Fibroblast of the conjunctiva (primary cell): ENCODE measurements around the gene ZNF275.
"Not testable (repeated sequence)": the region's sequence is repeated elsewhere in the genome, so short reads cannot be mapped to it uniquely, and the experiment has no call there.

Experiments used
- DNase-seq: peaks from one replicate; pipeline ENCODE4 v3.0.0-alpha.2; 2010; ENCODE audit warnings: low read depth

ZNF275 gene

DNA sequence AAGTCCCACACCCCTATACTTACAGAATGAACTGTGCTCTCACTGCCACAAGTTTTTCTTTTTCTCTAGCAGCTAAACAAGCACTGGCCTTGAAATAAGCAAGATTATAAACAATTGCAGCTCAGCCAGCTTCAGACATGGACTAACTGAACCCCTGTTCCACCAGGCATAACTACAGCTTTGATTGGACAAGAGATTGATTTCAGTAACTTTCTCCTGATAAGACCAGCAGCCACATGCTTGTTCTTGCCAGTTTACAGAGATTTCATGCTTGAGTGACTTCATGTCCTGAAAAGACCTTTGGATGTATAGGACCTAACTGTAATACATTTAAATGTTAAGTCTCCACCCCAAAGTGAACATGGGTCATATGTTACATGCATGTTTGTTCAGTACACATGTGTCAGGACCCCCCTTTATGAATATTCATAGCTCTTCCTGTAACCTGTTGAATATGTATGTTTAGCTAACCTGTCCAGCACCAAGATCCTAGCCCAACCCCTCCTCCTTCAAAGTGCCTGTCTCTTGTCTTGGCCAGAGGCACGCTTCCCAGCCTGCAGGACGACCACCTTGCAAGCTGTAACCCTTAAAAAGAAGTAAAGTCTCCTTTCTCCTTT is 27.9 kb downstream of the ZNF275 start:
- no peak for DNase-seq

DNA sequence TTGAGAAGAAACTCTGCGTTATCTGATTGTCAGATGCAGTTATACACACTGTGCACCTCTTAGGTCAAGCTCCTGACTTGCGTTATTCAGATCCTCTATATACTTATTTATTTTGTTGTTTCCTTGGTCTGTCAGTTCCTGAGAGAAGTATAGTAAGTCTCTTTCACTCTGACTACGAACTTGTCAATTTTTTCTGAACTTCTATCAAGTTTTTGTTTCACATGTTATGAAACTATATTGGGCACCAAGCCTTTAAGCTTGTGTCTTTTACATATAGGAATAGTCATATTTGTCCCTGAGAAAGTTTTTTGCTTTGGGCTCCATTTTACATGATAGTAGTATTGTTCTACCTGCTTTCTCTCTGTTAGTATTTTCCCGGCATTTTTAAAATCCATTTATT is 31.7 kb downstream of the ZNF275 start:
- no peak for DNase-seq

DNA sequence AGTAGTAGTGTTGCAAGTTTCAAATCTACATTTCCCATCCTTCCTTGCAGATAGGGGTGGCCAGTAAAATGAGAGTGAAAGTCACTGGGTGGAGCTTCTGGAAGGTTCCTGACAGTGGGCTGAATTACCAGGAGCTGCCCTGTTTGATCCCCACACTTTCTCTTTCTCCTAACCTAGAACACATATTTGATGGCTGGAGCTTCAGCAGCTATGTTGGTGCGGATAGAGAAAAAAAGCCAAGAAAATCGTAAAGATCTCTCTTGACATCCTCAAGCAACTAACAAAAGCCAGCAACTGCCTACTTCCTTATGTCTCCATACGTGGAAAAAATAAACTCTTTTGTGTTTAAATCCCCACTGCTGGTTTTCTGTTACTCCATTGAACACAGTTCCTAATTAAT is 32.2 kb downstream of the ZNF275 start:
- no peak for DNase-seq

DNA sequence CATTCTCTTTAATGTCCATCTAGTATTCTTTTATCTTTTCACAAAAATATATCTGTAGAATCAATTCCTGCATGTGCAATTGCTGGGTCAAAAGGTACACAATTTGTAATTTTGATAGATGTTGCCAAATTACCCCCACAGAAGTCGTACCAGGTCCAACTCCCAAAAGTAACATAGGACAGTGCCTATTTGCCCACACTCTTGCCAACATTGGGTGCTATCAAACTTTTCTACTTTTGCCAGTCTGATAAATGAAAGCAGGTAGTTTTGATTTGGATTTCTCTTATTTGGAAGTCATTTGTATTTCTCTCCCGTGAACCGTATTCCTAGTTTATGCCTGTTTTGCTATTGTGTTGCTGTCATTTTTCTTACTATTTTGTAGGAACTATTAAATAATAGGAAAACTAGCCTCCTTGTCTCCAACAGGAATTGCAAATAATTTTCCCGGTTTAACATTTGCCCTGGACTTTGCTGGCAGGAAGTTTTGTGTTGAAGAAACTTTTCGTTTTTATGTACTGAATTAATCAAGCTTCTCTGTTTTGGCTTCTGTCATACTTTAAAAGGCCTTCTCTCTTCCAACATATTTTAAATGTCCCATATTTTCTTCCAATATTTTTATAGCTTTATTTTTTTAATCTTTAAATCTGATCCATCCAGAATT is 33.1 kb downstream of the ZNF275 start:
- DNase-seq, result no peak

DNA sequence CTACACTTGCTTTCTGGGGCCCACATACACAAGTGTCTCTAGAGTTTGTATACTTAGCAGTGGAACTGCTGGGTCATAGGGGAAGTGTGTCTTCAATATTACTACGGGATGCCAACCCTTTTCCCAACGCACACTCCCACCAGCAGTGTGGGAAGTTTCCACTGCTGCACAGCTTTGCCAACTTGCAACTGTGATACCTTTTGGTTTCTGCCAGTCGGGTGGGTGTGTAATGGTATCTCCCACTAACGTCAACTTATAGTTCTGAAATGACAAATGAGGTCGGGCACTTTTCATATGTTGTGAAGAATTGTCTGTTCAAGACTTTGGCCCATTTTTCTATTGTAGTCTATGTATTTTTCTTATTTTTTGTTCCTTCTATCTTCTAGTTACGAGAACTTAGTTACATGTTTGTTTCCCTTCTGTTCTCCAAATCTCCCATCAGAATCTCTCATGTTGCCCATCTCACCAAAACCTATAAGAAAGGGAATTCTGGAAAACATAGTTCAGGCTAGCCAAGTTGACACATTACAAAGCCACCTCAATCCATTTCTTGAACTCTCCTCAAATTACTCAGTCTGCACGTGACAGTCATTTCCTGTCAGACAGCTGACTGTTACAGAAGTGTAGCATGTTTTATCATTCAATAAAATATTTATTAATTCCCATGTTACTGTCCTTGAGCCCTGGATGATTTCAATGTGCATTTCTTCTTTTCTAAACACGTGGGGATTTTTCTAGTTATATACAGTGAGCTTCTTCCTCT is 36.5 kb downstream of the ZNF275 start:
- no peak for DNase-seq

DNA sequence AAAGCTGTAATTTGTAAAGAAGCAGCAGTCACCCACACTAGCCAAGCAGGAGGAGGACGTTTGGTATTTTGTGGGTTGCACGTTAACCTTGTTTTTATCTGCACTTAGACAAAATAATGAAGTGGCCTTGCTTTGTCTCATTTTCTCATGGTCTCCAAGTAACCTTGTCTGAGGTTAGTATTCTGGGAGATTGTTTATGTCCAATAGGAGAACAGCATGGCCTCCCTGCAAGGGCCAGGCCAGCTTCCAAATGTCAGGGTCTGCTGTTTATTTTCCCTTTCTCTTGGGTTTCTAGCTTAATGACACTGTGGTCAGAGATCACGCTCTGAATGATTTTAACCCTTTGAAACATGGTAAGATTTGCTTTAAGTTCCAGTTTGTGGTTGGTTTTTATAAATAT is 37.3 kb downstream of the ZNF275 start:
- DNase-seq, result no peak

DNA sequence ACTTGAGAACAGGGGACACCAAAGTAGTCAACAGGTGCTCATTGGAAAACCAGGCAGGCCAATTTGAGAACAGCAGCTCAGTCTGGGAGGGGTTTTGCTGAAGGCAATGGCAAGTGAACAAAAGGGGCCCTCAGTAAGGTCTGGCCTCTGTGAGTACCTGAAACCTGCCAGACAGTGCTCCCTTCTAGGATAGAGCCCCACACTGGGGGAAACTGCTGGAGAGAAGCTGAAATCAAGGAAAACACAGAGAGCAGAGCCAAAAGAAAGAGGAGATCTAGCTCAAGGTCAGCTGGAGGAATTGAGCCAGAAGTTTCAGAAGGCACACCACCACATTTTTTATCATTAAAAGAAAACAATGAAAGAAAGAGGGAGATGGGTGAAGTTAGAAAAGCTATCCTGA is 39.0 kb downstream of the ZNF275 start:
- no peak for DNase-seq

DNA sequence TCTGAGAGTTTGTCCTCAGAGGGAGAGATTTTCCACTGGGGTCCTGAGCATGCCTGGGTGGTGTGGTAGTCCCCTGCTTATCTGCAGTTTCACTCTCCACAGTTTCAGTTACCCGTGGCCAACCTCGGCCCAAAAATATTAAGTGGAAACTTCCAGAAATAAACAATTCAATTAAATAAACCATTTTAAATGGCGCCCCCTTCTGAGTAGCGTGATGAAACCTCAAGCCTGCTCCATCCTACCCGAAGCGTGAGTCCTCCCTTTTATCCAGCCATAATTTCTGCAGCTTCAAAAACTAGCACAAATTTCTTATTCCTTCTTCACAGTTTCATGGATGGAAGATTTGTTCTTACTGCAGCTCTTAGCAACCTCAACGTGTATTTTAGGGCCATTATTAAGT is 40.5 kb downstream of the ZNF275 start:
- no peak for DNase-seq

DNA sequence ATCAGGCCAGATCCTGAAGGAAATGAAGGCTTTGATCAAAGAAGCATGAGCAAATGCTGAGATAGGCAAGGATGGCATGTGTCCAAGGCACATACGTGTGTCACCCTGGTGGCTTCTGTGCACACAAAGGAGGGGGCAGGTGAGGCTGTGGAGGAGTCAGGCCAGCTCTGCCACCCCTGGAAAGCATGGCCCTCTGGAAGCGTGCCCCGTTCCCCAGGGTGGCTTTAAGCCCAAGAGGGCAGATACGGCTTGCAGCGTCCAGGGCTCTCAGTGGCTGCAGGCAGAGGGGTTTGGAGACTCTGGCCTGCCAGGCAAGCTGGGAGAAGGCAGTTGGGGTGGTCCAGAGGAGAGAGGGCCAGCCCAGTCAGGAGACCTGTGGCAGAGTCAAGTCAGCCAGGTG is 41.6 kb downstream of the ZNF275 start:
- no peak for DNase-seq

DNA sequence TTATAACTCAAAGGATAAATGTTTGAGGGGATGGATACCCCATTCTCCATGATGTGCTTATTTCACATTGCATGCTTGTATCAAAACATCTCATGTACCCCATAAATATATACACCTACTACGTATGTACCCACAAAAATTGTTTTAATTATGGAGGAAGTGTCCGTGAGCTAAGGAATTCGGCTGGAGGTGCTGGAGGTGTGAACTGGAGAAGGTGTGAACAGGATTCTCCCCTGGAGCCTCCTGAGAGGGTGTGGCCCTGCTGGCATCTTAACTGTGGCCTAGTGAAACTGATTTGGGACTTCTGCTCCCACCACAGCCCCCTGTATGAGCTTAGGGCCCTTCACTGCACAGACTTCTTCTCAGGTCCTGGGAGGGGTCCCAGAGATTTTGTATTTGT is 43.8 kb downstream of the ZNF275 start:
- DNase-seq, result no peak

DNA sequence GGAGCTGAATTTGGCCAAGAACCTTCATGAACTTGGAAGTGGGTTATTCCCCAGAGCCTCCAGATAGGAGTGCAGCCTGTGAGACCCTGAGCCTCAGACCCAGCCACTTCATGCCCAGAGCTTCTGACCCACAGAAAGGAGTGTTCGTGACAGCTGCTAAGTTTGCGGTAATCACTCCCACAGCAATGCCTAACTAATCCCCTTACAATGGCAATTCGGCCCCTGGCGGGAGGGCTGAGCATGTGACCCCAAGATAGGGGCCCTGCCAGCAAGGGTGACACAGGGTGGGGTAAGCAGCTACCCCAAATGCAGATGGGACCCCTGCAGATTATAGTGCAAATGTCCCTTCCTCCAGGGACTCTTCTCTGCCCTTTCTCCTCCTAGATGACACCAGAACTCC is 44.7 kb downstream of the ZNF275 start:
- no peak for DNase-seq

DNA sequence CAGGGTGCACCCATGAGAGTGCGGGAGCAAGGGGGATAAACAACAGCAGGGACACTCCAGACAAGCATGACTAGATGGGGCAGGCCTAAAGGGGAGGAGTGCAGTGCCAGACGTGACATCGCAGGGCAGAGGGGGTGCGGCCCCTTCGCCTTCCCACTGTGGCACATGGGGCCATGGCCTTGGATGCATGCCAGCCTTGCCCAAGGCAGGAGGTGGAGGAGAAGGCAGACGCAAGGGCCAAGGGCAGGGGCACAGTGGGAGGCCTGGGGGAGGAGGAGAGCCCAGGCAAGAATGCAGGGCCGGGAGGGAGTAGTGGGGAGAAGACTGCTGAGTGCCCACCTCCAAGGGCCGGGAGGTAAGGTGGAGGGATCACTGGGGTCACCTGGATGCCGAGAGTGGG is 45.6 kb downstream of the ZNF275 start:
- DNase-seq, result no peak

DNA sequence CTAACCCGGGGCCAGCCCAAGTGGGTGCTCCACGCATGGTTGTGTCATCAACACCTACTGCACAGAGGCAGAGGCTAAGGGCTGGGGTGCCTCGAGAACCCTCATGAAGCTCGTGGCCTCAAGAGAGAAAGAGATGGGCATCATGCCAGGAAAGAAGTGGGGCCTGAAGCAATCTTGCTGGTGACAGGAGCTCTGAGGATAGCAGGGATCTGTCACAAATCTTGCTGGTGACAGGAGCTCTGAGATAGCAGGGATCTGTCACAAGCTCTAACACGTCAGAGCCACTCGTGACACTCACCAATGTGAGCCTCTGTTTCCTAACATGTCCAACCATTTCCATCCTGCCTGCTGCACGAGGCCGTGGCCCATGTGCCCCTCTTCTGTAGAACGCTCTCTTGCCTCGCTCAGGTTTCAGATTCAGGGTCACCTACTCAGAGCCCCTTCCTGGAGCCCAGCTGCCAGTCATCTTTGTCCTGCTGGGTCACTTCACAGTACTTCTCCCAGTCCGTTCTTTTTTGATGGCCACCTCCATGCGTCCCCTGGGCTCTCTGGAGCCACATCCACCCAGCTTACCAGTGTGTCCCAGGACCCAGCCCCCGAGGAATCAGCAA is 46.1 kb downstream of the ZNF275 start:
- DNase-seq, result no peak

DNA sequence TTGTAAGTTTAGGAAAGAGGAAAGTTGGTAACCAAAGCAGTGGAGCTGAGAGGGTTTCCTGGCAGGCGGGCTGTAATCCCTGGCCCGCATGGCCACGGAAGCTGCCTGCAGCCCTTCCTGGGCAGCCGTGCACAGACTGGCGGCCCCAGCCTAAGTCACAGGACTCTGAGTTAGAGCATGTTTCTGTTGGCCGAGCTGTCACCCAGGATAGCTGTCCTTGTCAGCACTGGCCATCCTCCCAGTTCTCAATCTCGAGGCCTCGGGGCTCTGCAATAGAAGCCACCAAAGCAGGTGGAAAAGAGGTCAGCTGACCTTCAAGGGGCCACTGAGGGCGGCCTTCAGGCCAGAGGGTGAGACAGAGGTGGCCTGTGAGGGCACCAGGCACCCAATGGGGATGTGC is 46.7 kb downstream of the ZNF275 start:
- DNase-seq, result no peak

DNA sequence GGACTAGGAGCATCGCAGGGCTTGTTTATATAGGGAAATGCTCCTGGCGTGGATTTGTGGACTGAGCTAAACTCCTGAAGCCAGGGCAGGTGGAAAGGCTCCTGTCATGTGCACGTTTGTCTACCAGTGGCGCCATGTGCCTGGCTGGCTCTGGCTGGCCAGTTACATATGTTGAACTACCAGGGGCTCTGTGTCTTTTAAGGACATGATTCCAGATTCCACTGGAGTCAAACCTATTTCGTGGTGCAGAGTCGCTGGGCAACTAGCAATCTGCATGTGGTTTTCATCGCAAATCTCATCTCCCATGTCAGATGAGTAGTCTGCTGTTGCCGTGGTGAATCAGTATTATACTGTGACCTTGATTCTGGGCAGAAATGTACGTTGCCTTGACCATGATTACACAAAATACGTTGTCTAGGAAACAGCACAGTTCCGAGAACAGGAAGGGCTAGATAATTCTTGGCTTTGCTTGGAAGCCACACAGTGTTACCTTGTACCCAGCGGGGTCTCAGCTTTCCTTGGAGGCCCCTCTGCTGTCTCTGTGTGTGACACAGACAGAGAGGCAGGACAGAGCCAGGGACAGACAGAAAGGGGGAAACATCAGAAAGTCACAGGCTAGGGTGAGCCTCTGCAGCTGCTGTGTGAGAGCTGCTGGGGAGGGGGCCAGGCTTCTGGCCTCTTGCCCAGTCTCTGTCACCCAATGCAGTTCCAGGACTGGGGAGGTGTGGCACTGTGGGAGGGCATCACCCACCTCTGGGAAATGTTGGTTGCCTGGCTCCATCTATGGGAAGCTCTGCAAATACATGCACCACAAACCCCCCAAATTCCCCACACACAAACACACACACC is 48.0 kb downstream of the ZNF275 start:
- peak; percentile 91 for DNase-seq

DNA sequence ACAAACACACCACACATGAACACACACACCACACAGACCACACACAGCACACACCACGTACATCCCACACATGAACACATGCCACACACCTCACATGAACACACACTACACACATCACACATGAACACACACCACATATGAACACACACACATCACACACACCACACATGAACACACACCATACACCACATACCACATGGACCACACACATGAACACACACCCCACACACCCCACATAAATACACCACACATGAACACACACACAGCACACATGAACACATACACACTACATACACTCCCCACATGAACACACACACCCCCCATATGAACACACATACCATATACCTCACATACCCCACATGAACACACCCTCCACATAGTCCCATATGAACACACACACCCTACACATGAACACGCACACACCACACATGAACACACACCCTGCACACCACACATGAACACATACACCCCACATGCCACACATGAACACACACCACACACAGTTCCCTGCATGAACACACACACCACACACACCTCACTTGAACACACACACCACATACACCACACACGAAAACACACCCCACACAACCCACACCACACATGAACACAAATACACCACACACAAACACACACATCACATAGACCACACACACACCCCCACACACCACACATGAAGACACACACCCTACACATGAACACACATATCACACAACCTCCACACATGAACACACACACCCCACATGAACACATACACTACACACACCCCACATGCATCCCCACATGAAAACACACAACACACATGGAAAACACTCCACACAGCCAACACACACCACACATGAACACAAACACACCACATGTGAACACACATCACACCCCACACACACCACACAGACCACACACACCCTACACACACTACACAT is 48.9 kb downstream of the ZNF275 start:
- DNase-seq, result no peak

DNA sequence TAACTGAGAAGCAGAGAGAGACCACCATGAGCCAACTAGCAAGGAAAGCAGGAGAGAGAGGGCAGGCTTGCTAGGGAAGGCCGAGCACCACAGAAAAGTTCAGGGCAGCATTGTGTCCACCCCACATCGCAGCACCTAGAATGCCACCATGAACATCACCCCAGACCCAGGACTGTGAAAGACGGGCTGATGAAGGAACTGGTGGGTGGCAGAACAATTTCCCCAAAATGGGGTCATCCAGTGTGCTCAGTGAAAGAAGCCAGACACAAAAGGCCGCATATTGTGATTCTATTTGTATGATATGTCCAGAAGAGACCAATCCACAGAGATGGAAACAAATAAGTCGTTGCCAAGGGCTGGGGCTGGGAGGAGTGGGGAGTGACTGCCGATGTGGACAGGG is 50.4 kb downstream of the ZNF275 start:
- no peak for DNase-seq

DNA sequence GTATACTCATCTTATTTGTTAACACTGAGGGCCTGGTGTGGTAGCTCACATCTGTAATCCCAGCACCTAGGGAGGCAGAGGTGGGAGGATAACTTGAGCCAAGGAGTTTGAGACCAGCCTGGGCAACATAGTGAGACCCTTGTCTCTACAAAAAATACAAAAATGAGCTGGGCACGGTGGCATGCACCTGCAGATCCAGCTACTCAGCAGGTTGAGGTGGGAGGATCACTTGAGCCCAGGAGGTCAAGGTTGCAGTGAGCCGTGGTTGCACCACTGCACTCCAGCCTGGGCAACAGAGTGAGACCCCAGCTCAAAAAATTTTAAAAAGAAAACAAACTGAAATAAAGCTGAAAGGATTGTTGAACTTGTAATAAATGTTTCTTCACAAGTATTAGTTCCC is 51.0 kb downstream of the ZNF275 start:
- DNase-seq, result not testable (repeated sequence)

DNA sequence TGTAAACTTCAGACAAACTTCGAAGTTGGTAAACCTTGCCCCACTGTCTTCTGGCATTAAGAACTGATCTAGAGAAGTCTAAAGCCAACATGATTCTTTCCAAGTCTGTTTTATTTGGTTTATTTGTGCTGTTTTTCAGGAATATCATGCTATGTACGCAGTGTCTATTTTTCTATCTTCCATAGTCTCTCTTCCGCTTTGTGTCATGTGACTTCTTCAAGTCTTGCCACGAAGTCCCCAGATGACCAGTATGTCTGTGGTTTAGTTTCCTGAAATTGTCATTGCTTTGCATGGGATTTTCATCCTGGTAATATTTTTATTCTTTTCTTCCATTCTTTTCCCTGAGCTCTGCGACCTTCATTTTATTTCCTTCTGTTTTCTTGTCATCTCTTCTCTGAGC is 52.1 kb downstream of the ZNF275 start:
- DNase-seq, result no peak

DNA sequence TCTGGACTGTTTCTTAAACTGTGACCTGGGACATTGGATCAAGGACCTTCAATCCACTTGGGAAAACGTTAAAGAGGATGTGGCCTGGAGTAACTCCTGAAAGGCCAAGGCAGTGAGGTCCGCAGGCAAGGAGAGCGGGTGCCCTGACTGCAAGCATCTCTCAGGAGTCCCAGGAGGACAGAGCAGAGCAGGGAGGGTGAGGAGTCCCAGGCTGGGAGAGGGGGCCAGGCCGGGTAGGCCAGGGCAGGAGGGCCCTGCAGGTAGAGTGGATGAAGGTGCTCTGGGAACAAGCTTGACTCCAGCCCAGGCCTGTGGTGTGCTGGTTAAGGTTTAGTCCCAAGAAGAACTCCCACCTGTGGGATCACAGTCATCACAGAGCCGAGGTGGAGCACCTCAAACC is 53.4 kb downstream of the ZNF275 start:
- DNase-seq, result no peak
